ENCODE measurements around the gene CNOT8.
"Not testable (repeated sequence)": the region's sequence is repeated elsewhere in the genome, so short reads cannot be mapped to it uniquely, and the experiment has no call there.

CNOT8 gene

DNA sequence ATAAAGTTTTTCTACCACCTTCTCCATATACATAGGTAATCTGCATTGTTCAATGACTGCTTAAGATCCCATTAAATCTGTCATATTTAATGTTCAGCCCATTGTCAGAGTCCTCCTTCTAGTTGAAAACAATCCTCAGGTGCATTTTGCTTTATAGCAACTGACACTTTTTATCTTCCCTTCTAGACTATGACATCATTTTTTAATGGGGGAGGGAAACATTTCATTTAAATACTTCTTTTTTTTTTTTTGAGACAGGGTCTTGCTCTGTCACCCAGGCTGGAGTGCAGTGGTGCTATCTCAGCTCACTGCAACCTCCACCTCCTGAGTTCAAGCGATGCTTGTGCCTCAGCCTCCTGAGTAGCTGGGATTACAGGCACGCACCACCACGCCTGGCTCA is 25.6 kb upstream of the CNOT8 start:
- DNase-seq (ENCODE audit: insufficient read length, low spot score); FAIRE-seq: not testable (repeated sequence)

DNA sequence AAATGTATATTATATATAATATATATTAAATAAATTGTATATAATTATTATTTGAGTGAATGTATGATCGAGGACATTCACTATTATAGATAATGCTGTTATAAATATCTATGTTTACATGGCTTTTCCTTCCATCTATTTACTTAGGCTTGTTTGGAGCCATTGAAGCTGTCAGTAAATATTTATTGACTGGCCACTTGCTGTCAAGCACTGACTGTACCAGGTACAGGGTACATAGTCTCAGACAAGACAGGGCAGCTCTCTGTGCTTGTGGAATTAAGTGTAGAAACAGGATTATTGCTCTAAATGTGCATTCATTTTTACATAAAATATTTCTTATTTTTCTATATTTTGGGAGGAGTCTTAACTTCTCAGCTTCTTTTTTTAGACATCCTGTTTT is 24.4 kb upstream of the CNOT8 start:
- DNase-seq (ENCODE audit: insufficient read length, low spot score) (no peak), FAIRE-seq (no peak)

DNA sequence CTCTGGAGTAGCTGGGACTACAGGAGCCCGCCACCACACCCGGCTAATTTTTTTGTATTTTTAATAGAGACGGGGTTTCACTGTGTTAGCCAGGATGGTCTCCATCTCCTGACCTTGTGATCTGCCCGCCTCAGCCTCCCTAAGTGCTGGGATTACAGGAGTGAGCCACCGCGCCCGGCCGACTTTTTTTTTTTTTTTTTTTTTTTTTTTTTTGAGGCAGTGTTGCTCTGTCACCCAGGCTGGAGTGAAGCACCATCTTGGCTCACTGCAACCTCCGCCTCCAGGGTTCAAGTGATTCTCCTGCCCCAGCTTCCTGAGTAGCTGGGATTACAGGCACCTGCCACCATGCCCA is 22.8 kb upstream of the CNOT8 start:
- DNase-seq (ENCODE audit: insufficient read length, low spot score); FAIRE-seq: not testable (repeated sequence)

DNA sequence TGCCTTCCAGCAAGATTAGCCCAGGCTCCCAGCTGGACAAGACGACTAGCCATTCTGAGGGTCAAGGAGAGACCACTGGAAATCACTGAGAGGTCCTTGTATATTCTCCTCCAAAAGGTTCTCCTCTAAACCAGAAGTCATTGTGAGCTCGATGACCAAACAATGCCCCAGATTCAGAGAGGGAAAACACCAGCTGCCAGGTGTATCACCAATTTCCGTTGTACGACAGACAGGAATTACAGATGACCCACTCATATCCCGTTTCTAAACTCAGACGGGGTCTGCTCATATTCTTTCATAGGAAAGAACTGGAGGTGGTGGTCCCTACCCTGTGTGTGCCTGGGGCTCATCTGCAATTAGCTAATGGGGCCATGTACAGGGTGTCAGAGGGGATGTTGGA is 22.2 kb upstream of the CNOT8 start:
- DNase-seq (ENCODE audit: insufficient read length, low spot score) (no peak), FAIRE-seq (no peak)

DNA sequence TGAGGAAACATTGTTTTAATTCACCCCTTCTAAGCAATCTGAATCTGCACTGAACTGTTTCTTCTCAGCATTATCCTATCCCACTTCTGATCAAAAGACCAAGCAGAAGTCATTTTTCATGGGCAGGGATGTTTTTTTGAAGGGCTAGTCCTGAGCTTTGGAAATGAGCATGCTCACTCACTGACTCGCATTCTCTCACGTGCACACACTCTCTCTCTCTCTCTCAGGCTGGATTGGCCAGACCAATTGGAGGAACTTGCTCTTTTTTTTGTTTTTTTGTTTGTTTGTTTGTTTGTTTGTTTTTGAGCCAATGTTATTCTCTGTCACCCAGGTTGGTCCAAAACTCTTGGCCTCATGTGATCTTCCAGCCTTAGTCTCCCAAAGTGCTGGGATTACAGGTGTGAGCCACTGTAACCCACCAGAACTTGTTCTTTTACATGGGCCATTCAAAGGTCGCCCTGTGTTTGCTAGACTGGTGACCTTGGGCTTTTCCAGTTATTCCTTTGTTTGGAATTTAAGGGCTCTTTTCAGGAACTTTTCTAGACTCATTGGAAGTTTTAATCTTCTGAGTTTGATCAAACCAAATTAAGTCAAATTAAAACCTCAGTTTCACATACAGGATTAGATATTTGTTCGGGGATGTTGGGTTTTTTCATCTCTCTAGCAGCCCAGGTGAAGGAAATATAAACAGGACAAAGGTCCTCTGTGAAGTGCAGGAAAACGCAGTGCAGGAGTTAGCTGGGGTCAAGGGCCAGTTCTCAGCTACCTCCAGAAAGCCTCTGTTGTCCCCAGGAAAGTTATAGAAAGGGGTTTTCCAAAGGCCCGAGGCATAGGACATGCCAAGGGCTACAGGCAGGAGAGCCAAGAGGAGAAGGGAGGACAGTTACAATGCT is 21.2 kb upstream of the CNOT8 start:
- no peak for FAIRE-seq
- DNase-seq (ENCODE audit: insufficient read length, low spot score): no peak

DNA sequence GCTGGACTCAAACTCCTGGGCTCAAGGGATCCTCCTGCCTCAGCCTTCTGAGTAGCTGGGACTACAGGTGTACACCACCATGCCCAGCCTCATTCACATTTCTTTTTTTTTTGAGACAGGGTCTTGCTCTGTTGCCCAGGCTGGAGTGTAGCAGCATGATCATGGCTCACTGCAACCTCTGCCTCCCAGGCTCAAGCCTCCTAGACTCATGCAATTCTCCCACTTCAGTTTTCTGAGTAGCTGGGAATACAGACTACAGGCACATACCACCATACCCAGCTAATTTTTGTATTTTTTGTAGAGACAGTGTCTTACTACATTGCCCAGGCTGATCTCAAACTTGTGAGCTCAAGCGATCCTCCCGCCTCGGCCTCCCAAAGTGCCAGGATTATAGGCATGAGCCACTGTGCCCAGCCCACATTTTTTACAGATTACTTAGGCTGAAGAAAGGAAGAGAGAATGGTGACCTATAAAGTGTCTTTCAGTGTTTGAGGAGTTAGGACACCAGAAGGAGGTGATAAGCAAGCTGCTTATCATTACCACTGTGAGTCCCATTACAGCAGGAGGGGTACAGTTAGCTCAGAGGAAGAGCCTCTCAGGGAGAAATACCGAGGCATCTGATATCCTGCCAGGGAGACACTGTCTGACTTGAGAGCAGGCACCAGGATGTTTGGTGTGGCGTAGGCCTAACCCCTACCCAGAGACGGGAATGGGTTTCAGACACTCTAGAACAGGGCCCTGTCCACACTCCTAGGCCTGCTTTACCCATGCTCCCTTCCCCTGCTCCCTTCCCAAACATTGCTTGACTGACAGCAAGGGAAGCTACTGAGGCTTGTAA is 17.8 kb upstream of the CNOT8 start:
- no peak for FAIRE-seq
- DNase-seq (ENCODE audit: insufficient read length, low spot score): no peak

DNA sequence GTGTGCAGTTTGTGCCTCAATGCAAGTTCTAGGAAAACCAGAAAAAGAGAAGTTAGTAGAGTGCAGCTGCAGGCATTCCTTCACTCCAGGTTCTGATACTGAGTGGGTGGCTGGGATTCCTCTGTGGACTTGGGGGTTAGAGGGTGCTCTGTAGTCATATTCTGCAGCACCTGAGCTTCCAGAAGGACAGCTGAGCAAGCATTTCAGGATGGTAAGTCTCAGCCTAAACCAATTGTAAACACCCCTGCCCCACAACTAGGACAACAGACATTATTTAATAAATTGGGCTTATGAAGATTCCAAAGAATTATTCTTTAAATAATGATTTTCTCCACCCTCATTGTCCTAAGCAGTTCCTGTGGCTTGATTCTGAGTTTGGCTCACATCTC is 17.2 kb upstream of the CNOT8 start:
- FAIRE-seq (no peak), DNase-seq (ENCODE audit: insufficient read length, low spot score) (no peak)

DNA sequence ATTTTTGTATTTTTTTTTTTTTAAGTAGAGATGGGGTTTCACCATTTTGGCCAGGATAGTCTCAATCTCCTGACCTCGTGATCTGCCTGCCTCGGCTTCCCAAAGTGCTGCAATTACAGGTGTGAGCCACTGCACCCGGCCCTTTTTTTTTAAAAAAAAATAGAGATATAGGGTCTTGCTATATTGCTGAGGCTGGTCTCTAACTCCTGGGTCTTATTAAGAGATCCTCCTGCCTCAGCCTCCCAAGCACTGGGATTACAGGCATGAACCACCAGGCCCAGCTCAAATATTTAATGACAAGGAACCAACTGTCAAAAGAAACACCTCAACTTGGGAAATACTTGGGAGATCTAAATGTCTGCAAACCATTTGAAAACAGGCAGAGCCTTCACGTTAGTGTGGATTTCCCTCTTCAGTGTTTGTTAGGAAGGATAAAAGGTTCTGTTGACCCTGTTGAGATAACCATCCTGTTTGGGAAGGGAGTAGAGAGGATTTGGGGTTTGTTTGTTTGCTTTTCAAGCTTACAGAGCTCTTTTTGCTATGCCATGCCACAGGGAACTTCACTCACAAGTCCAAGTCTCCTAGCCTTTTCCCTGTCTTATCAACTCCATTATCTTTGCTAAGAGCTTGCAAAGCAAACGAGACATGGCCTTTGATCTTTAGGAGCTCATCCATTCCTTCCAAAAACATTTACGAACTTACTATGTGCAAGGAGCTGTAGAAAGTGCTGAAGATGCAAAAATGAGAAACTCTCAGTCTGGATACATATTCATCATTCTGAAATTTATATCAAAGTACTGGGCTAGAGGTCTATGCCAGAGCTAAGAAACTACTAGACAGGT is 15.5 kb upstream of the CNOT8 start:
- no peak for DNase-seq (ENCODE audit: insufficient read length, low spot score)
- no peak for FAIRE-seq

DNA sequence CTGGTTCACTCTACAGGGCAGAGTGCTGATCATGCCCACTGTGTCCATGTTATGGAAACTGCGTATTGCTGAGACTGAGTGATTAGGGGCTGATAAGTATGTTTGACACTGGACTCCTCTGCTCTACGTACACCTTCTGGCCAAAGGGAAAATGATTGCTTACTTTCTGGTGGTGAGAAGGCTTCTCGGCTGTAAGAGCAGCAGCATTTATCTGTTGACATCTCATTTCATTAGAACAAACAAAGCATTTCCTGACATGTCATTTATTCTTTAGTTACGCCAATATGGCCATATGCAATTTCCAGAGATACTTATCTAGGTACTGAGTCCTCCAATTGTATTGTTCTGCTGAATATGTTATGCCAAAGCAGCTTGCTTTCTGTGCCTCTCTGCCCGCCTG is 13.6 kb upstream of the CNOT8 start:
- DNase-seq (ENCODE audit: insufficient read length, low spot score): no peak
- no peak for FAIRE-seq

DNA sequence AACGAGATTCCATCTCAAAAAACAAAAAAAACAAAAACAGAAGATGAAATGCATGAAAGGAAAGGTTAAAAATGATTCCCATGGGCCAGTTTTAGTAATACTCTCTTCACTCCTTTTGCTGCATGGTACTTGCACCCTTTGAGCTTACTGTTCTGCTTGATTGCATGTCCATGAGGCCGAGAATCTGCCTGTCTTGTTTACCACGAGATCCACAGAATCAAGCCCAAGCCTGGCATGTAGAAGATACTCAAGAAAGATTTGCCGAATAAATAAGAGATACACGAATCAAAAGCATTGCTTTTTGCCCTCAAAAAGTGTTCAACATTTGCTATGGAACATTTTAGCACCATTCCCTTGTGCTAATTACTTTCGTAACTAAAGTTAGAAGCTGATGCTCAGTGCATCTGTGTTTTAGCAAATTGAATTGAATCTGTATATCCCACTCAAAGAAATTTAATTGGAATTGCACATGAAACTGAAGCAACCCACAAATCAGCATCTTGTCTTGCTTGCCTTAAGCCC is 9.1 kb upstream of the CNOT8 start:
- DNase-seq (ENCODE audit: insufficient read length, low spot score) (no peak), FAIRE-seq (no peak)

DNA sequence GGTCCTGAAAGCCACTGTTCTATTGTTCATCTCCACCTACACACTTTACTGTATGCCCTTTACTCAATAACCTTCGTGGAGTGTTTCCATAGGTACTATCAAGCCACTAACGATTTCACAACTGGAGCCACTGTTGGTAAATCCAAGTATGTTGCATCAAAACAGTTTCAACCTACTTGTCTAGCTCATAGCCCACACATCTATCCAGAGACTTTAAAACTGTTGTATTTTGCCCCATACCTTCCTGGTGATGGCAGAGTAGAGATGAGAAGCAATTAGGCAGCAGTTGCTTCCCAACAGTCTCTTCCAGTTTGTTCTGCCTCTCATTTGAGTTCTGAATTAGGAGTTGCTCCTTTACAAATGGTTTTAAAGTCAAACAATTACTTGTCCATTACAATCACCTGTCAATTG is 8.6 kb upstream of the CNOT8 start:
- FAIRE-seq: no peak
- DNase-seq (ENCODE audit: insufficient read length, low spot score): no peak

DNA sequence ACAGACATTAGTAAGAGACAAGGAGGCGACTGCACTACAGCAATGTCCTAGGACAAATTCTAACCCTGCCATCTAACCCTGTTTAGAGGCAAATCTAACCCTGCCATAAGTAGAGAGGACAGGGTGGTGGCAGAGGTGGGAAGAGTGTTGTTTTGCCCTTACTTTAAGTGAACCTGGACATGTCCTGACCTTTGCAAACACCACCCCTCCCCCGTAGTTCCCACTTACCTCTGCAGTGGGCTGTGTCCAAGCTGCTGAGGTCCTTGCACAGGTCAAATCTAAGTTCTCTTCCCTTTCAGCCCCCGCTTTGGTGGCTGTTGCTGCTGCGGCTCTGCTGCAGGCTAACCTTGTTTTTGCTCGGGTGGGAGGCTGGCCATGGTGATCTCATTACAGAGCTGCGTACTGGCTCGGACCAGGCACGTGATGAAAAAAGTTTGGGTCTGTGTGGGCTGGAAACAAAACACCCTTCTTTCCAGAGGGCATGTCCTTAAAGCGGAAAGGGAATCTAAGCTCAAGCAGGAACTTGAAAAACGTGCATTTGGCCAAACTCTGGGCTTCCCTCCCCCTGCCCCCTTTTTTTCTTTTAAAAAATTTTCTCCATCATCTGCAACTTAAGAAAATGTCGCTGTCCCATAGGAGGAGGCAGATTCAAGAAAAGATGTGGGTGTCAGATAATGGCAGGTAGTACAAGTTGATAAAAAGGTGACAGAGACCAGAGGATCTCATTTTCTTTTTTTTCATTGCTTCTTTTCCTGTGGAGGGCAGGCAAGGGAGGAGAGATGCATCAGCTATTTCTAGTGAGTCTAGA is 8.0 kb upstream of the CNOT8 start, which contains the start of gene FAXDC2:
Gene FAXDC2, minus strand, starts transcription at position 349 of the 808 bp plus-strand sequence. CDS start 12,425 bp downstream, outside the sequence.
- FAIRE-seq: no peak

DNA sequence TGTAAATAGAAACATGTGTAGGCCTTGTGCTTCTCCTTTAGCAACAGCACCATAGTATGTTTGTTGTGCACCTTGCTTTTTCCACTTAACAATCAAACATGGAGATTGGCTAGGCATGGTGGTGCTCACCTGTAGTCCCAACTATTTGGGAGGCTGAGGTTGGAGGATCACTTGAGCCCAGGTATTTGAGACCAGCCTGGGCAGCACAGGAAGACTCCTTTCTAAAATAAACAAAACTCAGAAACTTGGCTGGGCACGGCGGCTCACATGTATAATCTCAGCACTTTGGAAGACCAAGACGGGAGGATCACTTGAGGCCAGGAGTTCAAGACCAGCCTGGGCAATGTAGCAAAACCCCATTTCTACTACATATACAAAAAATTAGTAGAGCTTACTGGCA is 7.1 kb upstream of the CNOT8 start:
- DNase-seq (ENCODE audit: insufficient read length, low spot score): no peak
- no peak for FAIRE-seq

More for the DNA sequence above, 8.0 kb upstream of the CNOT8 start, which contains the start of gene FAXDC2:
- DNase-seq (ENCODE audit: insufficient read length, low spot score): peak; percentile 86

DNA sequence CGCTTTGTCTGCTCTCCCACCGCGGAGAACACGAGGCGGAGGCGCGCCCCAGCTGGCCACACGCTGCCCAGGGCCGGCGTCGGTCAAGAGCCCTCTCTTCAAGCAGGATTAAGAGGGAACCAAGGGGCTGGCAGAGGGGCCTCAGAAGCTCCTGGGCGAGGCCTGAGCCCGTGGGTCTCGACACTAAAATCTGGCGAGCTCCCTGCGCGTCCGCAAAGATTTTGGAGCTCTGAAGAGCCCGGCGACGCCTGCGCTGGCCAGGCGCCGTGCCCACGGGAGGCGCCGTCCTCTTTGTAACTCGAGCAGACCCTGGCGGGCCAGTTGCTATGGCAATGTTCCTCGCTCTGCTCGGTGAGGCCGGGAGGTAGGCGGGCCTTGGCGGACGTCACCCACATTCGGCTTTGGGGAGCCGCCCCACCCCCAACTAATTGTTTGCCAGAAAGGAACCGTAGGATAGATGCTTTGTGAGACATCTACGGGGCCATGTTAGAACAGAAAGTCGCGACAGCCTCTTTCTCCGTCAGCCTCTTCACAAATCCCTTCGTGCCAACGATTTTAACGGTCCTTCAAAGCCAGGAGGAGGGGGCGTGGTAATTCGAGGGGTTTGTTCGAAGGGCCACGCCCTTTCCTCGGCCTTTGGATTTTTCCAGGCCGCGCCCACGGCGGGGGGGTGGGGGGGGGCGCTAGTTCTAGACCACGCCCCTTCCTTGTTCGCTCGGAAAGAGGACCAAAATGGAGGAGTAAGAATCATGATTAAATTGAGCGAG is 714 bp upstream of the CNOT8 start:
- FAIRE-seq (peak; percentile 57), DNase-seq (ENCODE audit: insufficient read length, low spot score) (peak; percentile 92)

DNA sequence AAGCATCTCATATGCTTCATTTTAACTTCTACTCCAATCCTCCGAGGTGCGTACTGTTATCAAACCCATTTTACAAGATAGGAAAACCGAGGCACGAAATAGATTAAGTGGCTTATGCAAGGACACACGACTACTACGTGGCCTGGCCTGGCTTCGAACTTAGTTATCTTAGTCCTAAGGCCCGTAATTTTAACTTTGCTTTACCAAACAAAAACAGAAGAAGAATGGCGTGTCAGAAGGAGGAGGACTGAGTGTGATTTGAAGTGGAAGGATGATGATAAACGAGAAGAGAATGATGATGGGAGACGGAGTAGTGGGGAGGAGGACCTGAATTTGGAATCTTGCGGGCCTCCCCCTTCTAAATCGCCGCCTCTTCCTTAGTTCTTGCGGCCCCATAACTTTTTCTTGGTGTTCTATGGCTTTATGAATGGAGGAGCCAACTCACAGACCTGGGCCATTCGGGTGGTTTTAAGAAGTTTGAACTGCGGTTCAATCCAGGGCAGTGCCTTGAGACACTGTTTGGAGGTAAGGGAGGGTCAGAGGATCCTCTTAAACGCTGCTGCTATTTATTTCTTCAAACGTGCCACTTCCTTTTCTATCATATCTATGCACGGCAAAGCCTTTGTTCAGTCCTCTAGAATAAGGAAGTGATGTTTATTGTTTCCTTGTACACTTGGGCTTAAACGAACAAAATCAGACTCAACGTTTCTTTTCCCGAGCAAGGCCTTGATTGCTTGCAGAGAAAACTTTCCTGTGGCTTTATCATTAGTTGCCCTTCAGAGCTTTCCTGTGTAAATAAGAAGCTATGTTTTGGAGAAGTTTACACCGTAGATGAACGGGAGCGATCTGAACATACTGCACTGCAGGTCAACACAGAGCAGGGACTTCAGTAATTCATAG is 795 bp downstream of the CNOT8 start:
- DNase-seq (ENCODE audit: insufficient read length, low spot score) (no peak), FAIRE-seq (no peak)

DNA sequence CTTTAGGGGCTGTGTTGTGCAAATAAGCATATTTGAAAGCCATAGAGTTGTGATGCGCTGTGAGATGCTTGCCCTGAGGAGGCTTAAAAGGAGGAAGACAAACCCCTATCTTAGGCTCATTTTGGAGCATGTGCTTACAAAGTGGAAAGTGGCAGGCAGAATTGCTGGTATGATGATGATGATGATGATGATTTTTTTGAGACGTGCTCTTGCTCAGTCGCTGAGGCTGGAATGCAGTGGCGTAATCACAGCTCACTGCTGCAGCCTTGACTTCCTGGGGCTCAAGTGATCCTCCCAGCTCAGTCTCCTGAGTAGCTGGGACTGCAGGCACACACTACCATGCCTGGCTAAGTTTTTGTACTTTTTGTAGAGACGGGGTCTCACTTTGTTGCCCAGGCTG is 1.7 kb downstream of the CNOT8 start:
- FAIRE-seq (no peak), DNase-seq (ENCODE audit: insufficient read length, low spot score) (no peak)

DNA sequence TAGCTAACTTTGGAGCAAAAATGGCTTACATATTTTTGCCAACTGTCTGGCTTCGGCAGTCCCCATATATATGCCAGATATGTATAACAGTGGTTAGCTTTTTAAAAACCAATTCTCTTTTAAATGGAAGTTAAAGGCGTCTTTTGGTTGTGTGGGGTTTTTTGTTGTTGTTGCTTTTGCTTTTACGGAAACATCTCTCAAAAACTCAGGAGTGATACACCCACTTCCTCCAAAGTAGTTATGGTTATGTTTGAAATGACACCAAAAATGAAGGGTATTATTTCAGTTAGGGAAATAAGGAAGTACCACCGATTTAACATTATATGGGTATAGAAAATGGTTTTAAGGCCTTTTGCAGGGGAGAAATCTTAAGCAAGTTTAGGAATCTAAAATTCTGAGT is 2.3 kb downstream of the CNOT8 start:
- no peak for FAIRE-seq

DNA sequence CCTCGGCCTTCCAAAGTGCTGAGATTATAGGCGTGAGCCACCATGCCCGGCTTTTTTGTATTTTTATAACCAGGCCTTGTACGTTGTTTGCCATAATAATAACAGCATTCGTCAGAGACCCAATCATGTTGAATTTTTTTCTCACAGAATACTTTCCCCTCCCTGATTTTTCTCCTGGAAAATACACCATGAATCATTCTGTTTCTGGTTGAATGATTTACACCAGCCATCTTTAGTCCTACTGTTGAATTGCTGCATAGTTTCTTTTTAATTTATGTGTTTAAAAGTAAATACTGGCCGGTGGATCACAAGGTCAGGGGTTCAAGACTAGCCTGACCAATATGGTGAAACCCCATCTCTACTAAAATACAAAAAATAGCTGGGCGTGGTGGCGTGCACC is 3.5 kb downstream of the CNOT8 start:
- no peak for FAIRE-seq
- no peak for DNase-seq (ENCODE audit: insufficient read length, low spot score)

More for the DNA sequence above, 2.3 kb downstream of the CNOT8 start:
- no peak for DNase-seq (ENCODE audit: insufficient read length, low spot score)
